HG03520 (cell line): ENCODE measurements around the gene CHORDC1.
"Not testable (repeated sequence)": the region's sequence is repeated elsewhere in the genome, so short reads cannot be mapped to it uniquely, and the experiment has no call there.

ENCODE experiments used
- ATAC-seq: cut with Tn5 transposase; IDR thresholded peaks from one replicate; pipeline ENCODE4 v1.9.1; 2021; ENCODE audit warnings: mild to moderate bottlenecking, moderate library complexity; ENCODE audit not compliant: unreplicated experiment

CHORDC1 gene

DNA sequence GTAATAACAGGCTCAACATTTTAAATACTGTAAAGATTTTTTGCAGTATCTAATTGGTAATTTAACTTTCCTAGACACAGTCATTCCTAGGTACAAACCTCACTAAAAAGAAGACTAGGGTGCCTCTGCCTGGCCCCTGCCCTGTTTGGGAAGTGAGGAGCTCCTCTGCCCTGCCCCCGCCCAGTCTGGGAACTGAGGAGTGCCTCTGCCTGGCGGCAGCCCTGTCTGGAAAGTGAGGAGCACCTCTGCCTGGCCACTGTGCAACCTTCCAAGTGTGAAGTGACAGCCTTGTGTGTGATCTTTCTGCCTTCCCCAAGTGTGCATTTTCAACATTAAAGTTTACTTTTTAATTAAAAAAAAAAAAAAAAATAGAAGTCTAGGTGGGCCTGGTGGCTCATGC, 4.2 kb downstream of the CHORDC1 start:
- ATAC-seq = no peak

DNA sequence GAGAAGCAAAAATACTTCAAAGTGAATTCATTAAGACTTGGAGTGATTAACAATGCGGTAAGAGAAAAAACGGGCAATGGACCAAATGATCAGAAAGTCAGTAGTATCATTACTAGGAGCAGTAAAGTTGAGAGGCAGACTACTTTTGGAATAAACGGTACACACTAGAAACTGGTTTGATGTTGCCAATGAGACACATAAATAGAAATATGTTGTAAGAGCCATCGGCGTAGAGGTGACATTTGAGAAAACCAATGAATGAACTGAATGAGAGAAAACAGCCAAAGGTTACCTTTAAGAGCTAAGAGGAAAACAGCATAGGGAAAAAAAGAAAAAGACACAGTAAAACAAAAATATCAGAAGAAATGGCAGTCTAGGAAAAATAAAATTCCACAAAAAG, 6.2 kb downstream of the CHORDC1 start:
- no peak for ATAC-seq

DNA sequence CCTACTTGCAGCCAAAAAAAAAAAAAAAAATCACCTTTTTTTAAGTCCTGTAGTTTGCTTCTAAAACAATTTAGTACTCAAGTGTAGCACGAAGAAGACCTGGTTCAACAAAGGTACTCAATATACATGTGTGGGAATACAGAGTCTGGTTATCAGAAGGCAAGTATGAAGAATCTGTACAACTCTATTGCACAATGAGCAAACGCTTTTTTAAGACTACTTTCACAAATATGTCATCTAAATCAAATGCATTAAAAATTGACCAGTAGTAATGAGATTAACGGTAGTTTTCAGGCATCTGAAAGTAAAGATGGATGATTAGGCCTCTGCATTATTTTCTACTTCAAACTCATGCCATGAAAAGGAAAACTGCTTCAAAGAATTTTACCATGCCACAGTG, 9.5 kb downstream of the CHORDC1 start:
- no peak for ATAC-seq

DNA sequence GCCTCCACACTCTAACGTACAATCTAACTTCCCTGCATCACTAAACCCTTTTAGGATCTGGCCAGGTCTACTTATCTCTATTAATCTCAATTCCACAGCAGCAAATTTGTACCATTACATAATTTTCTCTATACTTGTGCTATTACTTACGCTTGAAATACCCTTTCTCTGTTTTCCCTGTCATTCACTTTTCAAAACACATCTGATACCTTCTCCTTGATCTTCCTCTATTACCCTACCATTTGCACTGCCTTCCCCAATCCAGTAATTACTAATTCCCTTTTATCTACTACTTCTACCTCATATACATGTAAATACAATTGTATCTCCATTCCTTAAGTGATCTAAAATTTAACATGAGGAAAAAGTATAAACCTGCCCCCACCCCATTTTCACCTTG, 14.0 kb downstream of the CHORDC1 start:
- no peak for ATAC-seq

DNA sequence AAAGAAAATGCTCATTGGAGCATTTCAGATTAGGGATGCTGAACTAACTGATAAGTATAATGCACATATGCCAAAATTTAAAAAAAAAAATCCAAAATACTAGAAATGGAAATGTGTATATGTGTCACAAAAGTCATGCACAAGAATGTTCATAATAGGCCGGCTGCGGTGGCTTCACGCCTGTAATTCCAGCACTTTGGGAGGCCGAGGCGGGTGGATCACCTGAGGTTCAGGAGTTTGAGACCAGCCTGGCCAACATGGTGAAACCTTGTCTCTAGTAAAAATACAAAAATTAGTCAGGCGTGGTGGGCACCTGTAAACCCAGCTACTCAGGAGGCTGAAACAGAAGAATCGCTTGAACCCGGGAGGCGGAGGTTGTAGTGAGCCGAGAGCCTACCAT, 14.9 kb downstream of the CHORDC1 start:
- ATAC-seq = not testable (repeated sequence)

- peak; percentile 75 for ATAC-seq
Measured at GRCh38 chr11:90204832-90205646, 17.8 kb downstream of the CHORDC1 start.

DNA sequence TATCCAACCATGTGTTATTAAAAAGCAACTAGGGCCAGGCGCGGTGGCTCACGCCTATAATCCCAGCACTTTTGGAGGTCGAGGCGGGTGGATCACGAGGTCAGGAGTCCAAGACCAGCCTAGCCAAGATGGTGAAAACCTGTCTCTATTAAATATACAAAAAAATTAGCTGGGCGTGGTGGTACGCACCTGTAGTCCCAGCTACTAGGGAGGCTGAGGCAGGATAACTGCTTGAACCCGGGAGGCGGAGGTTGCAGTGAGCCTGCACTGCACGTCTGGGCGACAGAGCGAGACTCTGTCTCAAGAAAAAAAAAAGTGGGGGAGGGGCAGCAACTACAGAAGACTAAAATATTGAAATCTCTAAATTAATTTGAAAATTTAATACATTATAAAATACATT, 18.4 kb downstream of the CHORDC1 start:
- no peak for ATAC-seq

- no peak for ATAC-seq
Measured at GRCh38 chr11:90202342-90202741, 20.5 kb downstream of the CHORDC1 start.

DNA sequence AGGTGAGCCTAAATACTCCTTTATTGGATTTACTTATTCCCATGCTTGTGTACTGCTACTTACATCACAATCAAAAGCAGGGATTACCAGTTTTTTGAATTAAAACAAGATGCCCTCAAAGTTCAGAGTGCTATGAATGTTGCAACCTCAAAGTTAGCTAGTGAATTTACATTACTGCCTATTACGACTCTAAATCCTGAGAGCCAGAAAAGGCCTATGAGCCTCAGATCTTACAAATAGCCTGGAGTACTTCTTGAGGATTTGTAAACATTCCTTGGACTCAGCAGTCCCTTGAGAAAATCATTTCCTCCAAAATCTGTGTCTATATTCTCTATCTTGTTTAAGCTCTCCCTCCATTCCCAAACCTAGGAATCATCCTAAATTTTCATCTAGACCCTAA, 25.5 kb downstream of the CHORDC1 start:
- ATAC-seq = no peak

GRCh38 chr11:90192869-90193582, 29.8 kb downstream of the CHORDC1 start:
- ATAC-seq = no peak

DNA sequence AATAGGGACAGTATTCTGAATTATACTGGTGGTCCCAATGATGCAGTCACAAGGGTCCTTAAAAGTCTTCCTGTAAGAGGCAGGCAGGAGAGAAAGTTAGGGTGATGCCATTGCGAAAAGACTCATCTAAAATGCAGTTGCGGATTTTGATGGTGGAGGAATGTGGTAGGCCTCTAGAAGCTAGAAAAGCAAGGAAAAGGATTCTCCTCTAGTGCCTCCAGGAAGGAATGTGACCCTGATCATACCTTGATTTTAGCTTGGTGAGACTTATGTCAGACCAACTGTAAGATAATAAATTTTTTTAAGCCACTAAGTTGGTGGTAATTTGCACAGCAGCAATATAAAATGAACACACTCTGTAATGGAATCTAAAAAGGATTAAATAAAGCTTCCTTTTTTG, 33.8 kb downstream of the CHORDC1 start:
- no peak for ATAC-seq

- no peak for ATAC-seq
Measured at GRCh38 chr11:90187839-90188238, 35.0 kb downstream of the CHORDC1 start.

DNA sequence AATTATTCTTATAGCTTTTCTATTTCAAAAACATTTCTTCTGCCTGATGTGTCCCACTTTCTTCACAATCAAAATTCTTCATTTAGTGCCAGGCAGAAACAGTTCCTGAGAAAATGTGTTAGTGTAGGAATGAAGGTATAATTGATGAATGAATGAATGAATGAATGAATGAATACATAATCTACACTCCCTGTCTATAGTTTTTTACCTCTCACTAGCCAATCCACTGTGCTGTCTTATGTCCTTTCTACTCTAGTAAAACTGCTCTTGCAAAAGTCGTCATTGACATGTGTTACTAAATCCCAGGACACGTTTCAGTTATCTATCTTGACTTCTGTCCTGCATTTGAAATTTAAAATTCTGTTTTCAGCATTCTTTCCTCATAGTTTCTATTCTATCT, 42.9 kb downstream of the CHORDC1 start:
- ATAC-seq = no peak

DNA sequence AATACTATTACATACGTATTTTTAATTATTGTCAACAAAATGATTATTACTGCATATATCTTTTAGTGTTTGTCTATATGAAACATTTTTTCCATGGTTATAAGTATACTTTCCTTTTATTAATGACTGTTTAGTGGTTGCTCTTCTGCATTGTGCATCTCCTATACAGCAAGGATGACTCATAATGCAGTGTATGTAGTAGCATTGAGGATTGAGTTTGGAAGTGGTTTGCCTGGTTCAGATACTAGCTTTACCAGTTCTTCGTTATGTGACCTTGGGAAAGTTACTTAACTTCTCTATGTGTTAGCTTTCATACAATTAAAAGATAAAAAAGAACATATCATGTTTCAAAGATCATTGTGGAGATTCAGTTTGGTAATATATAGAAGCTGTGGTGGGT, 44.1 kb downstream of the CHORDC1 start:
- ATAC-seq = no peak

DNA sequence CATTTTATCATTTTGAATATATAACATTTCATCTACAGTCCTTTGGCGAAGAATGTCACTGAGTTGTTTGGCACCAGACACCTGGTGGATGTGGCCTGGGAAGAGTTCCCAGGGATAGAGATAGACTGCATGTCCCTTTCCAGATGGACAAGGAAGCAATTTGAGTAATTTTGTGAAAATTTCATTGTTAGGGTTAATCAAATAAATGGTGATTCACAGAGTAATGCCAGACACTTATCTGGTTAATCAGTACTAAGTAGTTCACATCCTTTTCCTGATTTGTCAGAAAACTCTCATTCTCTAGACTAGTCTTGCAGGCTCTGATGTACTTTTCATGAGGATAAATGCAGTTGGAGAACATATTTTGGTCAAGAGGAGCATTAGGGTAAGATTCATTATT, 46.8 kb downstream of the CHORDC1 start:
- no peak for ATAC-seq

GRCh38 chr11:90171359-90171758, 51.5 kb downstream of the CHORDC1 start:
- no peak for ATAC-seq

GRCh38 chr11:90168571-90168970, 54.3 kb downstream of the CHORDC1 start:
- no peak for ATAC-seq

- not testable (repeated sequence) for ATAC-seq
Measured at GRCh38 chr11:90167704-90168103, 55.1 kb downstream of the CHORDC1 start.

GRCh38 chr11:90166982-90167573, 55.8 kb downstream of the CHORDC1 start:
- ATAC-seq = not testable (repeated sequence)
